GM12874 (cell line): ENCODE data around the gene SYT7.

Source experiments
- TF ChIP-seq, protein P1 (sequence below): IDR thresholded peaks from 2 replicates; pipeline ENCODE4 v1.5.1; 2011; ENCODE audit warnings: low read depth, mild to moderate bottlenecking, control low read depth, low read length, moderate library complexity; ENCODE audit not compliant: insufficient read depth

SYT7 gene

DNA sequence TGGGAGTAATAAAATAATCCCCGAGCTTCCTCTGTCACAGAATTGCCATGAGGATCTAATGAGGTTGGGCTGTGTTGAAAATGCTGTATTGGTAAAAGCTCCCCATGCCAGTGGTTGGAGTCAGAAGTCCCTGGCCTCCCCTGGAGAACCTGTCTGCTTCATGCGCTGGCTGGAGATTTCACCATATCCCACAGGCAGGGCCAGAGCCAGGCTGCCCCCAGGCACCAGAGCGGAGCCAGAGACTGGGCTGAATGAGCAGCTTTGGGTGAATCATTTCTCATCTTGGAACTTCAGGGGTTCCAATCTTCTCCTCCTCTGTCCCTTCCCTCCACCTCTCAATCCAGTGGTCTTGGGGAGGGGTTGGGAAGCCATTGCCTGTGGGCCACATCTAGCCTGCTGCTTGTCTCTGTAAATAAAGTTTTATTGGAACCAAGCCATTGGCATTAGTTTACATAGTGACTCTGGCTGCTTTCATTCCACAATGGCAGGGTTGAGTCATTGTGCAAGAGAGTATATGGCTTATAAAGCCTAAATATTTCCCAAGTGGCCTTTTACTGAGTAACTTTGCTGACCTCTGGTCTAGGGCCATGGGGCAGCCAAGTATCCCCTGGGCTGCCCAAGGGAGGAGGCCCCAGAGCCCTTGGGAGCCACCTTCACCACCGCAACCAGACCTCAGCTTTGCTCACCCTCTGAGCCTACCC lies 37.1 kb downstream of the SYT7 start:
- TF ChIP-seq, protein P1, sequence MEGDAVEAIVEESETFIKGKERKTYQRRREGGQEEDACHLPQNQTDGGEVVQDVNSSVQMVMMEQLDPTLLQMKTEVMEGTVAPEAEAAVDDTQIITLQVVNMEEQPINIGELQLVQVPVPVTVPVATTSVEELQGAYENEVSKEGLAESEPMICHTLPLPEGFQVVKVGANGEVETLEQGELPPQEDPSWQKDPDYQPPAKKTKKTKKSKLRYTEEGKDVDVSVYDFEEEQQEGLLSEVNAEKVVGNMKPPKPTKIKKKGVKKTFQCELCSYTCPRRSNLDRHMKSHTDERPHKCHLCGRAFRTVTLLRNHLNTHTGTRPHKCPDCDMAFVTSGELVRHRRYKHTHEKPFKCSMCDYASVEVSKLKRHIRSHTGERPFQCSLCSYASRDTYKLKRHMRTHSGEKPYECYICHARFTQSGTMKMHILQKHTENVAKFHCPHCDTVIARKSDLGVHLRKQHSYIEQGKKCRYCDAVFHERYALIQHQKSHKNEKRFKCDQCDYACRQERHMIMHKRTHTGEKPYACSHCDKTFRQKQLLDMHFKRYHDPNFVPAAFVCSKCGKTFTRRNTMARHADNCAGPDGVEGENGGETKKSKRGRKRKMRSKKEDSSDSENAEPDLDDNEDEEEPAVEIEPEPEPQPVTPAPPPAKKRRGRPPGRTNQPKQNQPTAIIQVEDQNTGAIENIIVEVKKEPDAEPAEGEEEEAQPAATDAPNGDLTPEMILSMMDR, result no peak

DNA sequence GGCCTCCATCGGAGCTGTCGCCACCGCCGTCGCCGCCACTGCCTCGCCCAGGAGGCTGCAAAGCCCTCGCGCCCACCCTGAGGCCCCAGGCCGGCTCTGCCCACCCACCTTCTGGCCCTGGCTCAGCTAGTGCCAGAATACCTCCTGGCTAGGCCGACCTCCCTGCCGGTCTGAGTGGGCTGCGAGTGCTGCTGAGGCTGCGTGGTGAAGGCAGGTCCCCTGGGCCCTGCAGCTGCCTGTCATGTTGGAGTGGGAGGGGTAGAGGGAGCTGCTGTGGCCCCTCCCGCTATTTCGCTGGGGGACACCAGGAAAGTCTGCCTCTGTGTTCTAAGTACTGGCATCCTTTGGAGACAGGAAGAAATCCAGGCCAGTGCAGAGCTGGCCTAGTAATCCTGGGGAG lies 38.2 kb downstream of the SYT7 start:
- TF ChIP-seq, protein P1, result no peak

DNA sequence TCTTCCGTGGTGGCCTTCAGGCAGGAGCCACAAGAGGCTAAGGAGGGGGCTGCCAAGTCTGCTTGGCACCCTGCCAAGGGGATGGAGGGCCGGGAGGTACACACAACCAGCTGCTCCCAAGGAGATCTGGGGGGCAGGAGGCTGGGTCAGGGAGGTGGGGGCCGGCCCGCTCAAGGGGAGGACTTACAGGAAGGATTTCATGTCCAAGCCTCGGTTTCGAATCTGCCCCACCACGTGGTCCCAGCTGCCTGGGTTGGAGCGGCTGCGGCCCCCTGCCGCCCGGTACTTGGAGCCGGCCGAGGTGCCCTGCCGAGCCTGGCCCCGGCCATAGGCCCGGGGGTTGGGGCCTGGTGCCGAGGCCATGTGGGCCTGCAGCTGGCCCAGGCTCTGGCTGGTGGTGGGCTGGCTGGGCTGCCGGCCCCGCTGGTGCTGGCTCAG lies 38.8 kb downstream of the SYT7 start:
- TF ChIP-seq, protein P1, result no peak

DNA sequence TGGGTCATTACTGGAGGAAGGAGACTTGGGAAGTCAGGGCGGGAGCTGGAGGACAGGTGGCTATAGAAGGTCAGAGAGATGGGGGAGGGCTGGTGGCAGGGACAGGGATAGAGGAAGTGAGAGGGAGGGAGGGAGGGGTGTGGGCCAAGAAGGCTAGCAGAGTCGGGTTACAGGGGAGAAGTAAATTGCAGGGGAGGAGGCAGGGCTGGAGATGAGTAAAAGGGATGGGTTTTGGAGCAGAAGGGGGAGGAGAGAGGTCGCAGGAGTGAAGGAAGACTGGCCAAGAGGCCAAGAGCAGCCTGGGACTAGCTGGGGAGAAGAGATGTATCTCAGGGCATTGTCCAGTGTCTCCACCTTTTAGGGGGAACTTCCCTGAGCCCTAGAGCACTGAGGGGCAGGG lies 39.3 kb downstream of the SYT7 start:
- TF ChIP-seq, protein P1, result no peak

DNA sequence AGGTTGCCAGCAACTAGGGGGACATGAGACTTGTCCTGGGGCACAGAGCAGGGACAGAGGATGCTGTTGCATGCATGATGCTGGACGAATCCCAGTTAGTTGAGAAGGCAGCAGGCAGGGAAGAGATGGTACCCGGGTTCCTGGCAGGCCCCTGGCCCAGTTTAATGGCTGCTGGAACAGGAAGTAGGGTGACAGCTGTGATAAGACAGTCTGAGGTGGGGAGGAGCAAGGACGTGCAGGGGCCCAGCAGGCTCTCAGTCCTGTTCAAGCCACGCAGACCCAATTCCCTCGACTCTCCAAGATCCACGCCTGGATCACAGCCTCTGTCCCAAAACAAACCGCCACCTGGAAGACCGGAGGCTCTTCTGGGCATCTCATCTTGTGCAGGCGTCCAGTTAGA lies 40.3 kb downstream of the SYT7 start:
- TF ChIP-seq, protein P1, result no peak

DNA sequence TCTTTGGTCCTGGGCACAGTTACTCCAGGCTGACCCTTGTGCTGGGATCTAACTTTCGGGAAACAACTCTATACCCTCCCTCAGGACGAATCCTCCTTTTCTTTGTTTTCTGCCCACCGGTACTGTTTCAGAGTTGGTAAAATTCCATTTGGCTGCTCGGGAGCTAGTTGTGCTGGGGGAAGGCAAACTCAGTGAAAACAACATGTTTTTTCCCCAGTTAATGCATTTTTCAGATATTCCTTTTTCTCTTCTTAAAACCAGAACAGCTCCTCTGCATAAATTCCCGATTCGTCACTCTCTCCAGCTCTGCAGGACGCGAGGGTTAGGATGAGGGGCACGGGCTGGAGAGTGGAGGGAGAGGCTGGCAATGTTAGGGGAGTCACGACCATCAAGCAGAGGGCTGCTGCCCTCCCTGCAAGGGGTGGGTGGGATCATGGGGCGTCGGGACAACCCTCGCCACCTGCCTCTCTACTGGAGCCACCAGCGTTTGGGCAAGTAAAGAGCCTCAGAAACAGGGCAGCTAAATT lies 41.0 kb downstream of the SYT7 start:
- TF ChIP-seq, protein P1, result no peak

DNA sequence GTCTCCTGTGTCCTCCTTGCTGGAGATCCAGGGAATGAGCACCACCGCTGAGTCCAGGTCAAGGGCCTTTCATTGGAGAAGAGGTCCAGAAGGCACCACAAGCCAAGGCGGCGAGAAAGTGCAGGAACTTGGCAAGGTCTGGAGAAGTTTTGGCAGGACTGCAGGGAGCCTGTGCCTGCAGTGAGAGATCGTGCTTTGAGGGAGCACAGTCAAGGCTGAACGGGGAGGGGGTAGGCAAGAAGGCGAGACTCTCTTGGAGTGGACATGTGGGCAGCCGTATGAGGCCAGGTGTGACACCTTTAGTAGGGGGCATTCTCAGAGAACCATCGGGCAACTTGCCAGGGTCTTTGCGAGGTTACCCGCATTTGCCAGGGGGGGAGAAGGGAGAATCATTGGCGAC lies 41.9 kb downstream of the SYT7 start:
- TF ChIP-seq, protein P1, result no peak

DNA sequence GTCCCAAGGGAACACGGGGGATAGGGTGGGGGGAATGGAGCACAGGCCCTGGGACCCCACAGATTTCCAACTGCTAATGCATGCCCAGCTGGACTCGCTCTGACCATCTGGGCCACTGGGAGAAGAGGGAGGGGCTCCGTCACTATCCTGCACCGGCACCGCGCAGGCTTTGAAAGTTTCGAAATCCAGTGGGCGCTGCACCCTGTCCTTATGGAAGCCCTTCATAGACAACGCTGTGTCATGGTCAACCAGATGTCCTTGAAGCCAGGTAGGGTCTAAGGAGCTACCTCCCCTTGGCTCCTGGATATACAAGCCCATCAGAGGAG lies 42.3 kb downstream of the SYT7 start:
- TF ChIP-seq, protein P1, result no peak
